GM12873 (cell line): Measurements from ENCODE around the gene OVOL3.

ENCODE experiments used
- CTCF ChIP-seq: IDR thresholded peaks from 2 replicates; pipeline ENCODE4 v1.5.1; 2012; ENCODE audit warnings: low read depth, mild to moderate bottlenecking, moderate library complexity, low read length, control low read depth; ENCODE audit not compliant: insufficient read depth; ENCODE audit errors: missing control alignments

OVOL3 gene

GRCh38 chr19:36110487-36111199 is at the start of gene OVOL3:
TSS of gene OVOL3 (plus strand) at chr19:36111143. CDS start at chr19:36111203, 60 bp downstream.
- TF ChIP-seq CTCF: no peak

GRCh38 chr19:36061367-36061766 is 49.6 kb upstream of the OVOL3 start:
- no peak for TF ChIP-seq CTCF

GRCh38 chr19:36064826-36065225 is 46.1 kb upstream of the OVOL3 start:
- TF ChIP-seq CTCF: no peak

- no peak for TF ChIP-seq CTCF
These were observed 43.3 kb upstream of the OVOL3 start for GRCh38 chr19:36067681-36068080.

GRCh38 chr19:36072081-36072480 is 38.9 kb upstream of the OVOL3 start:
- TF ChIP-seq CTCF: no peak

GRCh38 chr19:36073121-36073876 is 37.6 kb upstream of the OVOL3 start:
- TF ChIP-seq CTCF: no peak

- TF ChIP-seq CTCF: no peak
These were observed 31.5 kb upstream of the OVOL3 start for GRCh38 chr19:36079389-36079945.
